ENCODE results near the gene PPP3CA.
"Not testable (repeated sequence)": the region's sequence is repeated elsewhere in the genome, so short reads cannot be mapped to it uniquely, and the experiment has no call there.

PPP3CA gene

GRCh38 chr4:101200561-101200960 lies 146.8 kb downstream of the PPP3CA start:
- no peak for DNase-seq

- DNase-seq = no peak
These were observed 147.6 kb downstream of the PPP3CA start for GRCh38 chr4:101199507-101200285.

GRCh38 chr4:101198682-101199339 lies 148.5 kb downstream of the PPP3CA start:
- DNase-seq = no peak

- DNase-seq = no peak
These were observed 150.0 kb downstream of the PPP3CA start for GRCh38 chr4:101197350-101197749.

GRCh38 chr4:101192244-101192643 lies 155.1 kb downstream of the PPP3CA start:
- DNase-seq = peak in 1 of 5 experiments; percentile 16

- no peak for DNase-seq
These were observed 155.8 kb downstream of the PPP3CA start for GRCh38 chr4:101191302-101192098.

GRCh38 chr4:101190751-101191150 lies 156.6 kb downstream of the PPP3CA start:
- no peak for DNase-seq

- DNase-seq = no peak
These were observed 158.4 kb downstream of the PPP3CA start for GRCh38 chr4:101188906-101189305.

- DNase-seq = peak in 1 of 5 experiments; percentile 20
These were observed 159.5 kb downstream of the PPP3CA start for GRCh38 chr4:101187841-101188240.

GRCh38 chr4:101186567-101187184 lies 160.7 kb downstream of the PPP3CA start:
- DNase-seq = peak in 1 of 5 experiments; percentile 29

GRCh38 chr4:101184668-101185067 lies 162.7 kb downstream of the PPP3CA start:
- no peak for DNase-seq

GRCh38 chr4:101183666-101184373 lies 163.5 kb downstream of the PPP3CA start:
- no peak for DNase-seq

- no peak for DNase-seq
These were observed 164.1 kb downstream of the PPP3CA start for GRCh38 chr4:101183221-101183620.

GRCh38 chr4:101182688-101183087 lies 164.6 kb downstream of the PPP3CA start:
- DNase-seq = not testable (repeated sequence)

- no peak for DNase-seq
These were observed 168.6 kb downstream of the PPP3CA start for GRCh38 chr4:101178731-101179130.

GRCh38 chr4:101177154-101177553 lies 170.2 kb downstream of the PPP3CA start:
- DNase-seq = no peak

GRCh38 chr4:101175896-101176676 lies 171.2 kb downstream of the PPP3CA start:
- DNase-seq = no peak

- DNase-seq = no peak
These were observed 172.5 kb downstream of the PPP3CA start for GRCh38 chr4:101174679-101175345.

GRCh38 chr4:101172369-101172768 lies 175.0 kb downstream of the PPP3CA start:
- DNase-seq = no peak

GRCh38 chr4:101171747-101172146 lies 175.6 kb downstream of the PPP3CA start:
- no peak for DNase-seq
